HG03196 (cell line): ENCODE measurements around the gene CISH.

ENCODE experiments used
- ATAC-seq: cut with Tn5 transposase; IDR thresholded peaks from one replicate; pipeline ENCODE4 v1.9.1; 2021; ENCODE audit not compliant: unreplicated experiment

Gene CISH

GRCh38 chr3:50637945-50638344 is 26.4 kb upstream of the CISH start:
- no peak for ATAC-seq

GRCh38 chr3:50637011-50637410 is 25.4 kb upstream of the CISH start:
- no peak for ATAC-seq

GRCh38 chr3:50635066-50635465 is 23.5 kb upstream of the CISH start:
- no peak for ATAC-seq

GRCh38 chr3:50633230-50633790 is 21.7 kb upstream of the CISH start:
- no peak for ATAC-seq

- no peak for ATAC-seq
Measured at GRCh38 chr3:50632450-50632849, 20.9 kb upstream of the CISH start.

GRCh38 chr3:50630877-50631276 is 19.3 kb upstream of the CISH start:
- ATAC-seq = no peak

GRCh38 chr3:50630394-50630793 is 18.8 kb upstream of the CISH start:
- no peak for ATAC-seq

GRCh38 chr3:50628601-50629000 is 17.0 kb upstream of the CISH start:
- ATAC-seq = no peak

GRCh38 chr3:50627407-50628051 is 16.0 kb upstream of the CISH start:
- ATAC-seq = no peak

- ATAC-seq = no peak
Measured at GRCh38 chr3:50626401-50626800, 14.8 kb upstream of the CISH start.

GRCh38 chr3:50625231-50626182 is 13.9 kb upstream of the CISH start:
- no peak for ATAC-seq

- ATAC-seq = no peak
Measured at GRCh38 chr3:50624634-50625033, 13.1 kb upstream of the CISH start.

GRCh38 chr3:50623840-50624474 is 12.4 kb upstream of the CISH start:
- no peak for ATAC-seq

GRCh38 chr3:50622881-50623280 is 11.3 kb upstream of the CISH start:
- no peak for ATAC-seq

- no peak for ATAC-seq
Measured at GRCh38 chr3:50620820-50621219, 9.2 kb upstream of the CISH start.

- ATAC-seq = no peak
Measured at GRCh38 chr3:50620420-50620819, 8.8 kb upstream of the CISH start.

- no peak for ATAC-seq
Measured at GRCh38 chr3:50617911-50618481, 6.4 kb upstream of the CISH start.

- ATAC-seq = peak; percentile 19
Measured at GRCh38 chr3:50617096-50617791, 5.7 kb upstream of the CISH start, which contains the start of gene MAPKAPK3. TSS of gene MAPKAPK3 (plus strand) at chr3:50617151. CDS start at chr3:50617566, 415 bp downstream.

- peak; percentile 67 for ATAC-seq
Measured at GRCh38 chr3:50616770-50617095, 5.2 kb upstream of the CISH start.

- peak; percentile 31 for ATAC-seq
Measured at GRCh38 chr3:50616003-50616769, 4.6 kb upstream of the CISH start.
